ENCODE measurements around the gene EDAR.

The EDAR gene

DNA sequence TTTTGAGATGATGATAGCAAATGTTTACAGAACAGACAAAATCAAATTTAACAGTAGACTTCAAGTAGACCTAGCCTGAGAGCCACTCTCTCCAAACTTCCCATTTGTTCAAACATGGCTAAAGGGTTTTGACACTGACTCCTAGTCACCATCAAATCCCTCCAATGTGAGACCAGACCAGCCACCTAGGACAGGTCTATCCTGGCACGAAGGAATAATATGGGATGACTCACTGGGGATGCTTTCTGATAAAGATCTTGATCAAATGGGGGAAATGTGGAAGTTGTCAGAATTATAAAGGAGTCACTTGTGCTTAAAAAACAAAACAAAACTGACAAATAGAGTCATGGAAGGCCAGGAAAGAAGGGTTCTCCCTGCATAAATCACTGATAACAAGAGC lies 95.7 kb downstream of the EDAR start:
- TF ChIP-seq, protein P1, sequence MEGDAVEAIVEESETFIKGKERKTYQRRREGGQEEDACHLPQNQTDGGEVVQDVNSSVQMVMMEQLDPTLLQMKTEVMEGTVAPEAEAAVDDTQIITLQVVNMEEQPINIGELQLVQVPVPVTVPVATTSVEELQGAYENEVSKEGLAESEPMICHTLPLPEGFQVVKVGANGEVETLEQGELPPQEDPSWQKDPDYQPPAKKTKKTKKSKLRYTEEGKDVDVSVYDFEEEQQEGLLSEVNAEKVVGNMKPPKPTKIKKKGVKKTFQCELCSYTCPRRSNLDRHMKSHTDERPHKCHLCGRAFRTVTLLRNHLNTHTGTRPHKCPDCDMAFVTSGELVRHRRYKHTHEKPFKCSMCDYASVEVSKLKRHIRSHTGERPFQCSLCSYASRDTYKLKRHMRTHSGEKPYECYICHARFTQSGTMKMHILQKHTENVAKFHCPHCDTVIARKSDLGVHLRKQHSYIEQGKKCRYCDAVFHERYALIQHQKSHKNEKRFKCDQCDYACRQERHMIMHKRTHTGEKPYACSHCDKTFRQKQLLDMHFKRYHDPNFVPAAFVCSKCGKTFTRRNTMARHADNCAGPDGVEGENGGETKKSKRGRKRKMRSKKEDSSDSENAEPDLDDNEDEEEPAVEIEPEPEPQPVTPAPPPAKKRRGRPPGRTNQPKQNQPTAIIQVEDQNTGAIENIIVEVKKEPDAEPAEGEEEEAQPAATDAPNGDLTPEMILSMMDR (IDR thresholded peaks at IDR 0.05; ENCODE audit: low read depth, low read length, missing control alignments): no peak
- no peak overlapping the region for H3K4me3 ChIP-seq (replicated peaks; ENCODE audit: low read depth, low read length)
- DNase-seq (ENCODE audit: extremely low read depth, low read depth): no peak

DNA sequence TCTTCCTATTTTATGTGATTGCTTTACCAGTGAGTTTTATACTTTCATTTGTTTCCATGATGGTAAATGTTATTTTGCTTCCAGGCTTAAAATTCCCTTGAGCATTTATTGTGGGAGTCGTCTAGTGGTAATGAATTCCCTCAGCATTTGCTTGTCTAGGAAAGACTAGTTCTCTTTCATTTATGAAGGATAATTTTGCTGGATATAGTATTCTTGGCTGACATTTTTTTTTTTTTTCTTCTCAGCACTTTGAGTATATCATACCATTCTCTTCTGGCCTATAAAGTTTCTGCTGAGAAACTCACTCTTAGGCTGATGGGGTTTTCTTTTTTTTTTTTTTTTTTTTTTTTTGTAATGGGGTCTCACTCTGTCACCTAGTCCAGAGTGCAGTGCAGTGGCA lies 99.1 kb downstream of the EDAR start:
- DNase-seq (ENCODE audit: extremely low read depth, low read depth): no peak
- TF ChIP-seq, protein P1 (IDR thresholded peaks at IDR 0.05; ENCODE audit: low read depth, low read length, missing control alignments): no peak
- H3K4me3 ChIP-seq (replicated peaks; ENCODE audit: low read depth, low read length): no peak overlapping the region

DNA sequence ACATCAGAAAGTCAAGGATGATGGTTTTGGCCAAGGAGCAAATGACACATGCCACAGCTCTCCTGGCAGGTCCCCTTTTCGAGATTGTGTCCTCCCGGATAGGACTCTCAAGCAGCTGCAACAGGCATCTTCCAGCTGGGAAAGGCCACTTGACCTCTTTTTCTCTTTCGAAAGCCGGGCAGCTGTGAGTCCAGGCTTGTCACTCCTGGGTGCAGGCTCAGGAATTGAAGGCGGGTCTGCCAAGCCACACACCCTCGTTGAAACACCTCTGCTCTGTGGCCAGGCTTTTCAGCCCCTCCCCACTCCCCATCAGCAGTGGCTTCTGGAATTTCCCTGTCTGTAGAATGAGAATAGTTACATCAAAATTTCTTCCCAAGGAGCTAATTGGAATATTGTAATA lies 104.4 kb downstream of the EDAR start:
- H3K4me3 ChIP-seq (replicated peaks; ENCODE audit: low read depth, low read length): no peak overlapping the region
- DNase-seq (ENCODE audit: extremely low read depth, low read depth): no peak
- TF ChIP-seq, protein P1 (IDR thresholded peaks at IDR 0.05; ENCODE audit: low read depth, low read length, missing control alignments): no peak

DNA sequence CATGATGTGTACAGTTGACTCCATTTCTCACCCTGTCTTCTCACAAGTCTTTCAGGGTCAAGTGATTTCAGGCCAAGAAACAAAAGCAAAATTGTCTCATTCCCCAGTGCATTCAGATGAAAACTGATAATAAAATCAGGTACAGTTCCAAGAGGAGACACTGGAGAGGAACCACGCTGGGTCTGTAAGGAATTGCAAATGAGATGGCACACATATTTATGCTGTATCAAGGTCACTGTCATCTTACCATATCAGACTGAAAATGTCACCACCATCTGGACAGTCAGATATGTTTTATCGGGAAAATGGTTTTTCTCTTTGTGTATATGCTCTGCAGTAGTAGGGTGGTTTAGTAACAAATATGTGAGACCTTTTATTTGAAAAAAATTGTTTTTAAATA lies 110.7 kb downstream of the EDAR start:
- DNase-seq (ENCODE audit: extremely low read depth, low read depth): no peak
- TF ChIP-seq, protein P1 (IDR thresholded peaks at IDR 0.05; ENCODE audit: low read depth, low read length, missing control alignments): no peak
- no peak overlapping the region for H3K4me3 ChIP-seq (replicated peaks; ENCODE audit: low read depth, low read length)

DNA sequence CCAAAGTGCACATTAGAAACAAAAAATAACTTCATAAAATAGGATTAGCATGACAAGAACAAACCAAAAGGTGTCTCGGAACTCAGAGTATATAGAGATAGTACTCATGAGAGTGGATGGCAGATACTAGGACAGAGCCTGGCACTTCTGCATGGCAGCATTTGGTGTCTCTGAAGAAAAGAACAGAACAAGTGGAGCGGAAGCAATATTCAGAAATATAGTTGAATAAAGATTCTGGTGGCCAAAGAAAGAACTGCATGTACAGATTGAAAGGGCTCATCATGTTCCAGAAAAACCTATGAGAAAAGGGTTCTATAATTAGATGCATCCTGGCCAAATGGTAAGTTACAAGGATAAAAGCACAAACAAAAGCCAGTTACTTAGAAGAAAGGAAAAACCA lies 111.5 kb downstream of the EDAR start:
- H3K4me3 ChIP-seq (replicated peaks; ENCODE audit: low read depth, low read length): no peak overlapping the region
- TF ChIP-seq, protein P1 (IDR thresholded peaks at IDR 0.05; ENCODE audit: low read depth, low read length, missing control alignments): no peak
- DNase-seq (ENCODE audit: extremely low read depth, low read depth): no peak

DNA sequence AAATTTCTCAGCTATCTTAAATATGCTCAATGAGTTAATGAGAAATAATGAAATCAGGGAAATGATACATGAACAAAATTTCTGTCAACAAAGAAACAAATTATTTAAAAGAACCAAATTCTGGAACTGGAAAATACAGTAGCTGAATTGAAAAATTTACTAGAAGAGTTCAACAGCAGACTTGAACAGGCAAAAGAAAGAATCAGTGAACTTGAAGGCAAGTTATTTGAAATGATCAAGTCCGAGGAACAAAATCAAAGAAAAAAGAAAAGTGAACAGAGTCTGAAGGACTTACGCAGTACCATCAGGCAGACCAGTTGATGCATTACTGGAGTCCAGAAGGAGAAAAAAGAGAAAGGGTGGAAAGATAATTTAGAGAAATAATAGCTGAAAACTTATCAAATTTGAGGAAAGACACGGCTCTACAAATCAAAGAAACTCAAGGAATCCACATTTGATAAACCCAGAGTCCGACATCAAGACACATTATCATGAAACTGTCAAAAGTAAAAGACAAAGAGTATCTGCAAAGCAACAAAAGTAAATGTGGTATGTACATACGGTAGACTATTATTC lies 118.9 kb downstream of the EDAR start:
- H3K4me3 ChIP-seq (replicated peaks; ENCODE audit: low read depth, low read length): no peak overlapping the region
- TF ChIP-seq, protein P1 (IDR thresholded peaks at IDR 0.05; ENCODE audit: low read depth, low read length, missing control alignments): no peak
- DNase-seq (ENCODE audit: extremely low read depth, low read depth): no peak

DNA sequence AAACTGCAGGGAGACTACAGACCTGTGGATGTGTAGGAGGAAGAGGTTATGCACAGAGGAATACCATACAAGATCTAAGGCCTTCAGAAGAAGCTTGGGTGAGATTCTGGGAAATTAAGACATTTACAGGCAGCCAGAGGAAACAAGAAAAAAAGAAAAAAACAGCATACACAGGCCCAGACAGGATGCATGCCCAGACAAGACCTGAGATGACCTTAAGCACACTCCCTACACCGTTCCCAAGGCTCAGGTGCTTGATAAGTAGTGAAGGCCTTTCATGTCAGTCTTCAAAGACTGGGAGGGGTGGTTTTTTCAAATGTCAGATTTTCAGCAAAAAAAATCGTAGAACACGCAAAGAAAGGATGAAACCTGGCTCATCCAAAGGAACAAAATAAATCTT lies 119.5 kb downstream of the EDAR start:
- H3K4me3 ChIP-seq (replicated peaks; ENCODE audit: low read depth, low read length): no peak overlapping the region
- TF ChIP-seq, protein P1 (IDR thresholded peaks at IDR 0.05; ENCODE audit: low read depth, low read length, missing control alignments): no peak
- DNase-seq (ENCODE audit: extremely low read depth, low read depth): no peak

Measured in HFF-Myc (cell line).